ENCODE measurements around the gene PLEKHN1.

Gene PLEKHN1

GRCh38 chr1:1021010-1021919, 55.0 kb downstream of the PLEKHN1 start:
- WGBS = 25% methylated on average over 28 of the region's 33 CpGs
- H3K4ac ChIP-seq (ENCODE audit: low read depth in 1 of 2, low read length in 2 of 2) = peak overlapping the region; percentile 35 to 94
- peaks cover 55% of the 10 kb centered on the region for H3K4me1 ChIP-seq (ENCODE audit: control insufficient read depth, insufficient read depth, low read depth, low read length)
- H2BK120ac ChIP-seq (ENCODE audit: low read depth, low read length) = peak overlapping the region; percentile 86
- peak overlapping the region; percentile 78 for H2AK5ac ChIP-seq (ENCODE audit: low read length, severe bottlenecking)
- no peak overlapping the region for H3K9ac ChIP-seq (ENCODE audit: low read length)
- peak overlapping the region; percentile 96 for H4K8ac ChIP-seq (ENCODE audit: low read length)
- H3K27me3 ChIP-seq (ENCODE audit: control insufficient read depth in 1 of 2, insufficient read depth in 1 of 2, low read length in 2 of 2) = peaks cover 0 to 29% of the 10 kb centered on the region in 2 experiments
- peak; percentile 82 for DNase-seq
- peak overlapping the region; percentile 78 to 99 for H3K18ac ChIP-seq (ENCODE audit: low read depth in 1 of 2, low read length in 2 of 2)
- no peaks in the 10 kb centered on the region for H3K9me3 ChIP-seq (ENCODE audit: control insufficient read depth, low read length)
- H3K79me1 ChIP-seq (replicated peaks; ENCODE audit: low read length, poor library complexity, severe bottlenecking) = peaks cover 8% of the 10 kb centered on the region
- H3K4me2 ChIP-seq (ENCODE audit: low read length, poor library complexity, severe bottlenecking) = peak overlapping the region; percentile 96
- peak overlapping the region; percentile 10 for H2AFZ ChIP-seq (ENCODE audit: low read depth, low read length)
- H3K27ac ChIP-seq (ENCODE audit: low read length, poor library complexity, severe bottlenecking) = peak overlapping the region; percentile 98
- H3K36me3 ChIP-seq (ENCODE audit: control insufficient read depth in 1 of 2, insufficient read depth in 2 of 2, low read depth in 1 of 2, low read length in 2 of 2) = peaks cover 0 to 45% of the 10 kb centered on the region in 2 experiments
- H4K91ac ChIP-seq (ENCODE audit: low read length) = peak overlapping the region; percentile 97
- H2BK12ac ChIP-seq (ENCODE audit: low read length in 2 of 2) = peak overlapping the region; percentile 70 to 72
- peak overlapping the region; percentile 87 for H2BK15ac ChIP-seq (ENCODE audit: low read depth, poor library complexity, severe bottlenecking)
- H3K23ac ChIP-seq (ENCODE audit: low read length in 2 of 2) = peak overlapping the region in 1 of 2 experiments; percentile 96
- peak overlapping the region; percentile 95 for H2BK5ac ChIP-seq (ENCODE audit: low read depth, low read length, poor library complexity, severe bottlenecking)
- H3K4me3 ChIP-seq (ENCODE audit: insufficient read depth in 1 of 2, low read depth in 1 of 2, low read length in 2 of 2) = peak overlapping the region in 1 of 2 experiments; percentile 97
- peak overlapping the region in 1 of 2 experiments; percentile 96 for H3K14ac ChIP-seq (ENCODE audit: low read length in 2 of 2)

- Histone ChIP-seq H3K9ac (ENCODE audit: low read length) (no peak overlapping the region), H3K18ac (ENCODE audit: low read depth in 1 of 2, low read length in 2 of 2) (peak overlapping the region in 1 of 2 experiments; percentile 14), H2BK5ac (ENCODE audit: low read depth, low read length, poor library complexity, severe bottlenecking) (no peak overlapping the region), H3K4me2 (ENCODE audit: low read length, poor library complexity, severe bottlenecking) (peak overlapping the region; percentile 96), H3K27me3 (ENCODE audit: control insufficient read depth in 1 of 2, insufficient read depth in 1 of 2, low read length in 2 of 2) (peaks cover 0 to 31% of the 10 kb centered on the region in 2 experiments), H2AK5ac (ENCODE audit: low read length, severe bottlenecking) (peak overlapping the region; percentile 78), H3K14ac (ENCODE audit: low read length in 2 of 2) (no peak overlapping the region), H3K4me1 (ENCODE audit: control insufficient read depth, insufficient read depth, low read depth, low read length) (peaks cover 61% of the 10 kb centered on the region), H4K8ac (ENCODE audit: low read length) (peak overlapping the region; percentile 45), H3K36me3 (ENCODE audit: control insufficient read depth in 1 of 2, insufficient read depth in 2 of 2, low read depth in 1 of 2, low read length in 2 of 2) (peaks cover 0 to 51% of the 10 kb centered on the region in 2 experiments), H2BK120ac (ENCODE audit: low read depth, low read length) (peak overlapping the region; percentile 86), H3K4me3 (ENCODE audit: insufficient read depth in 1 of 2, low read depth in 1 of 2, low read length in 2 of 2) (peak overlapping the region in 1 of 2 experiments; percentile 97), H3K4ac (ENCODE audit: low read depth in 1 of 2, low read length in 2 of 2) (no peak overlapping the region), H3K79me1 (replicated peaks; ENCODE audit: low read length, poor library complexity, severe bottlenecking) (peaks cover 11% of the 10 kb centered on the region), H2BK12ac (ENCODE audit: low read length in 2 of 2) (peak overlapping the region in 1 of 2 experiments; percentile 70), H3K9me3 (ENCODE audit: control insufficient read depth, low read length) (no peaks in the 10 kb centered on the region), H2BK15ac (ENCODE audit: low read depth, poor library complexity, severe bottlenecking) (peak overlapping the region; percentile 87), H3K27ac (ENCODE audit: low read length, poor library complexity, severe bottlenecking) (peak overlapping the region; percentile 98), H3K23ac (ENCODE audit: low read length in 2 of 2) (no peak overlapping the region), H2AFZ (ENCODE audit: low read depth, low read length) (no peak overlapping the region), H4K91ac (ENCODE audit: low read length) (peak overlapping the region; percentile 84)
- no peak for DNase-seq
- 99% methylated on average over 9 of the region's 10 CpGs for WGBS
These were observed 55.6 kb downstream of the PLEKHN1 start for GRCh38 chr1:1021920-1022259.

GRCh38 chr1:1022302-1023009, 56.2 kb downstream of the PLEKHN1 start:
- Histone ChIP-seq H4K8ac (ENCODE audit: low read length) (no peak overlapping the region), H3K14ac (ENCODE audit: low read length in 2 of 2) (no peak overlapping the region), H3K4me1 (ENCODE audit: control insufficient read depth, insufficient read depth, low read depth, low read length) (peaks cover 67% of the 10 kb centered on the region), H3K36me3 (ENCODE audit: control insufficient read depth in 1 of 2, insufficient read depth in 2 of 2, low read depth in 1 of 2, low read length in 2 of 2) (peaks cover 0 to 57% of the 10 kb centered on the region in 2 experiments), H3K23ac (ENCODE audit: low read length in 2 of 2) (peak overlapping the region in 1 of 2 experiments; percentile 6), H2BK120ac (ENCODE audit: low read depth, low read length) (no peak overlapping the region), H3K27ac (ENCODE audit: low read length, poor library complexity, severe bottlenecking) (no peak overlapping the region), H2BK12ac (ENCODE audit: low read length in 2 of 2) (peak overlapping the region in 1 of 2 experiments; percentile 1), H2AFZ (ENCODE audit: low read depth, low read length) (no peak overlapping the region), H3K79me1 (replicated peaks; ENCODE audit: low read length, poor library complexity, severe bottlenecking) (peaks cover 12% of the 10 kb centered on the region), H3K4me3 (ENCODE audit: insufficient read depth in 1 of 2, low read depth in 1 of 2, low read length in 2 of 2) (no peak overlapping the region), H3K27me3 (ENCODE audit: control insufficient read depth in 1 of 2, insufficient read depth in 1 of 2, low read length in 2 of 2) (peaks cover 0 to 31% of the 10 kb centered on the region in 2 experiments), H2AK5ac (ENCODE audit: low read length, severe bottlenecking) (peak overlapping the region; percentile 62), H3K9ac (ENCODE audit: low read length) (no peak overlapping the region), H2BK15ac (ENCODE audit: low read depth, poor library complexity, severe bottlenecking) (no peak overlapping the region), H3K4me2 (ENCODE audit: low read length, poor library complexity, severe bottlenecking) (peak overlapping the region; percentile 96), H4K91ac (ENCODE audit: low read length) (peak overlapping the region; percentile 31), H3K4ac (ENCODE audit: low read depth in 1 of 2, low read length in 2 of 2) (no peak overlapping the region), H3K9me3 (ENCODE audit: control insufficient read depth, low read length) (no peaks in the 10 kb centered on the region), H2BK5ac (ENCODE audit: low read depth, low read length, poor library complexity, severe bottlenecking) (no peak overlapping the region), H3K18ac (ENCODE audit: low read depth in 1 of 2, low read length in 2 of 2) (no peak overlapping the region)
- 84% methylated on average over 26 of the region's 27 CpGs for WGBS
- DNase-seq = no peak

- H2BK15ac ChIP-seq (ENCODE audit: low read depth, poor library complexity, severe bottlenecking) = no peak overlapping the region
- H3K23ac ChIP-seq (ENCODE audit: low read length in 2 of 2) = no peak overlapping the region
- H3K79me1 ChIP-seq (replicated peaks; ENCODE audit: low read length, poor library complexity, severe bottlenecking) = peaks cover 18% of the 10 kb centered on the region
- WGBS = 85% methylated on average over 13 of the region's 13 CpGs
- no peak overlapping the region for H3K4ac ChIP-seq (ENCODE audit: low read depth in 1 of 2, low read length in 2 of 2)
- peaks cover 76% of the 10 kb centered on the region for H3K4me1 ChIP-seq (ENCODE audit: control insufficient read depth, insufficient read depth, low read depth, low read length)
- no peak overlapping the region for H3K4me3 ChIP-seq (ENCODE audit: insufficient read depth in 1 of 2, low read depth in 1 of 2, low read length in 2 of 2)
- H3K4me2 ChIP-seq (ENCODE audit: low read length, poor library complexity, severe bottlenecking) = no peak overlapping the region
- DNase-seq = no peak
- H2AFZ ChIP-seq (ENCODE audit: low read depth, low read length) = no peak overlapping the region
- no peak overlapping the region for H4K91ac ChIP-seq (ENCODE audit: low read length)
- peaks cover 0 to 35% of the 10 kb centered on the region in 2 experiments for H3K27me3 ChIP-seq (ENCODE audit: control insufficient read depth in 1 of 2, insufficient read depth in 1 of 2, low read length in 2 of 2)
- no peaks in the 10 kb centered on the region for H3K9me3 ChIP-seq (ENCODE audit: control insufficient read depth, low read length)
- H3K27ac ChIP-seq (ENCODE audit: low read length, poor library complexity, severe bottlenecking) = no peak overlapping the region
- H2BK120ac ChIP-seq (ENCODE audit: low read depth, low read length) = no peak overlapping the region
- H3K14ac ChIP-seq (ENCODE audit: low read length in 2 of 2) = no peak overlapping the region
- H2BK5ac ChIP-seq (ENCODE audit: low read depth, low read length, poor library complexity, severe bottlenecking) = peak overlapping the region; percentile 12
- H3K36me3 ChIP-seq (ENCODE audit: control insufficient read depth in 1 of 2, insufficient read depth in 2 of 2, low read depth in 1 of 2, low read length in 2 of 2) = peaks cover 0 to 66% of the 10 kb centered on the region in 2 experiments
- H3K18ac ChIP-seq (ENCODE audit: low read depth in 1 of 2, low read length in 2 of 2) = no peak overlapping the region
- H4K8ac ChIP-seq (ENCODE audit: low read length) = no peak overlapping the region
- H2AK5ac ChIP-seq (ENCODE audit: low read length, severe bottlenecking) = peak overlapping the region; percentile 43
- no peak overlapping the region for H2BK12ac ChIP-seq (ENCODE audit: low read length in 2 of 2)
- H3K9ac ChIP-seq (ENCODE audit: low read length) = no peak overlapping the region
These were observed 57.4 kb downstream of the PLEKHN1 start for GRCh38 chr1:1023700-1024099.
